HCT116 (cell line): ENCODE results near the gene ATP6V0A1. TPM values are rescaled to one million over a fixed set of nuclear protein-coding genes. Genes with fewer than 3 reads are reported as not detected.

Experiments
- ATAC-seq: fragments of 200-7000 bp; cut with Tn5 transposase; 2 replicates; pipeline ENCODE4 v1.9.1; 2020; ENCODE audit warnings: mild to moderate bottlenecking, moderate library complexity
- BruUV-seq: library from RNA; stranded (reverse); fragments of 400-500 nt; replicated peaks from 2 replicates; lab custom pipeline; 2021; lab: Mats Ljungman, UMichigan
- CTCF ChIA-PET: fragments of 300-600 bp; sonication (Branson Sonifier 250); formaldehyde crosslinking; loops from one replicate; lab custom pipeline; 2021; ENCODE audit warnings: antibody characterized with exemption; lab: Charles Lee
- POLR2A ChIA-PET: fragments of 300-600, 350-600 bp; sonication (Branson Sonifier 250); formaldehyde crosslinking; loops from one replicate; lab custom pipeline; 2021; ENCODE audit warnings: antibody characterized with exemption; lab: Charles Lee
- RAD21 ChIA-PET, 2 experiments: fragments of 300-600 bp; sonication (Branson Sonifier 250); formaldehyde crosslinking; loops; one replicate each; lab custom pipeline; 2023; ENCODE audit warnings: low total read pairs in 2 of 2; ENCODE audit not compliant: uncharacterized antibody in 2 of 2, unreplicated experiment in 2 of 2, low non-redundant PET in 1 of 2; lab: Charles Lee
- DNase-seq: peaks from one replicate; pipeline ENCODE4 v3.0.0-alpha.2; 2010; ENCODE audit warnings: low read depth, low spot score
- H2AFZ ChIP-seq: fragments of 200-600 bp; shearing (Covaris generic), sonication (generic); 2 replicates; pipeline ENCODE4 v1.6.1; 2017; ENCODE audit warnings: low read depth, mixed run types, mixed read lengths, antibody characterized with exemption, low read length; ENCODE audit not compliant: poor library complexity, severe bottlenecking
- H3K27ac ChIP-seq: 2 replicates; pipeline ENCODE4 v1.5.1; 2012; ENCODE audit warnings: low read depth, low read length
- H3K27me3 ChIP-seq: fragments of 200-600 bp; sonication (generic); 2 replicates; pipeline ENCODE4 v1.6.1; 2016; ENCODE audit warnings: mixed run types, low read length, mixed read lengths; ENCODE audit not compliant: insufficient read depth
- H3K36me3 ChIP-seq, 2 experiments: fragments of 200-500 bp in 1 of 2; fragments of 200-600 bp in 1 of 2; sonication (Bioruptor generic) in 1 of 2; sonication (generic) in 1 of 2; 2 replicates each; pipeline versions ENCODE4 v1.5.1 to v1.6.1; 2014 to 2016; ENCODE audit warnings: low read length in 2 of 2, inconsistent platforms in 1 of 2, mixed read lengths in 1 of 2, mixed run types in 1 of 2; ENCODE audit not compliant: insufficient read depth in 2 of 2, control insufficient read depth in 1 of 2
- H3K4me1 ChIP-seq, 2 experiments: fragments of 200-600 bp in 1 of 2; sonication (generic) in 1 of 2; 2 replicates each; pipeline versions ENCODE4 v1.5.1 to v1.6.1; 2012 to 2017; ENCODE audit warnings: low read length in 2 of 2, inconsistent platforms in 1 of 2, mild to moderate bottlenecking in 1 of 2, mixed read lengths in 1 of 2, mixed run types in 1 of 2, moderate library complexity in 1 of 2; ENCODE audit not compliant: insufficient read depth in 2 of 2, control insufficient read depth in 1 of 2
- H3K4me2 ChIP-seq: fragments of 200-600 bp; sonication (generic); 2 replicates; pipeline ENCODE4 v1.6.1; 2017; ENCODE audit warnings: mixed run types, low read length, mixed read lengths
- H3K4me3 ChIP-seq, 2 experiments: fragments of 200-600 bp in 1 of 2; sonication (generic) in 1 of 2; replicated peaks in 1 of 2; 2 replicates each; pipeline ENCODE4 v1.5.1; 2011 to 2016; ENCODE audit warnings: low read length in 2 of 2, control low read depth in 1 of 2, low read depth in 1 of 2, mild to moderate bottlenecking in 1 of 2, mixed read lengths in 1 of 2, mixed run types in 1 of 2
- H3K79me2 ChIP-seq: fragments of 200-600 bp; sonication (generic); 2 replicates; pipeline ENCODE4 v1.6.1; 2017; ENCODE audit warnings: mild to moderate bottlenecking, mixed run types, low read length, moderate library complexity, mixed read lengths; ENCODE audit not compliant: insufficient read depth
- H3K9ac ChIP-seq: fragments of 200-600 bp; sonication (generic); 2 replicates; pipeline ENCODE4 v1.6.1; 2016; ENCODE audit warnings: low read length, mixed read lengths
- H3K9me2 ChIP-seq: fragments of 200-600 bp; sonication (generic), shearing (Covaris generic); 2 replicates; pipeline ENCODE4 v1.6.1; 2017; ENCODE audit warnings: mixed run types, mild to moderate bottlenecking, moderate library complexity; ENCODE audit not compliant: insufficient read depth
- H3K9me3 ChIP-seq, 2 experiments: fragments of 200-500 bp in 1 of 2; fragments of 200-600 bp in 1 of 2; sonication (Bioruptor generic) in 1 of 2; sonication (generic) in 1 of 2; 2 replicates each; pipeline ENCODE4 v1.6.1; 2014 to 2017; ENCODE audit warnings: low read length in 2 of 2, mixed read lengths in 2 of 2, inconsistent platforms in 1 of 2, low read depth in 1 of 2, mild to moderate bottlenecking in 1 of 2, mixed run types in 1 of 2, moderate library complexity in 1 of 2; ENCODE audit not compliant: control insufficient read depth in 1 of 2, insufficient read depth in 1 of 2
- H4K20me1 ChIP-seq: fragments of 200-600 bp; sonication (generic), shearing (Covaris generic); 2 replicates; pipeline ENCODE4 v1.6.1; 2017; ENCODE audit warnings: mixed run types, mild to moderate bottlenecking, moderate library complexity; ENCODE audit not compliant: insufficient read depth
- CEBPB ChIP-seq: IDR thresholded peaks from 2 replicates; pipeline ENCODE4 v1.6.1; 2012; ENCODE audit warnings: low read depth
- EGR1 ChIP-seq: IDR thresholded peaks from 2 replicates; pipeline ENCODE4 v1.6.1; 2012; ENCODE audit warnings: low read depth
- ELF1 ChIP-seq: IDR thresholded peaks from 2 replicates; pipeline ENCODE4 v1.6.1; 2012; ENCODE audit warnings: low read depth, borderline replicate concordance
- EZH2phosphoT487 ChIP-seq: fragments of 200-600 bp; IDR thresholded peaks from 2 replicates; pipeline ENCODE4 v1.6.1; 2018; ENCODE audit warnings: antibody characterized with exemption, borderline replicate concordance
- FOSL1 ChIP-seq: IDR thresholded peaks from 2 replicates; pipeline ENCODE4 v1.6.1; 2012; ENCODE audit warnings: low read depth
- JUND ChIP-seq: IDR thresholded peaks from 2 replicates; pipeline ENCODE4 v1.6.1; 2012
- POLR2A ChIP-seq: IDR thresholded peaks from 2 replicates; pipeline ENCODE4 v1.7.0; 2011; ENCODE audit warnings: borderline replicate concordance; ENCODE audit not compliant: insufficient read depth, insufficient read length; ENCODE audit errors: extremely low read depth
- RAD21 ChIP-seq: IDR thresholded peaks from 2 replicates; pipeline ENCODE4 v1.6.1; 2012; ENCODE audit warnings: low read depth, mild to moderate bottlenecking
- SP1 ChIP-seq: IDR thresholded peaks from 2 replicates; pipeline ENCODE4 v1.6.1; 2012; ENCODE audit warnings: low read depth
- SRF ChIP-seq: IDR thresholded peaks from 2 replicates; pipeline ENCODE4 v1.6.1; 2012; ENCODE audit warnings: low read depth
- YY1 ChIP-seq: IDR thresholded peaks from 2 replicates; pipeline ENCODE4 v1.6.1; 2011; ENCODE audit warnings: low read length, low read depth, moderate library complexity, mild to moderate bottlenecking; ENCODE audit not compliant: insufficient replicate concordance; ENCODE audit errors: extremely low read depth
- ZFX ChIP-seq: fragments of 450-650 bp; IDR thresholded peaks from 2 replicates; pipeline ENCODE4 v1.6.1; 2017
- intact Hi-C: fragments of 100-400 bp; cut with micrococcal nuclease; formaldehyde crosslinking; loops from 2 replicates; pipeline ENCODE4 v1.10.0; 2022
- total RNA-seq: library from RNA; stranded (reverse); gene quantifications from one replicate; pipeline ENCODE4 v1.2.1, GENCODE V29; 2021; ENCODE audit not compliant: unreplicated experiment
- TF ChIP-seq, protein P1 (sequence below), 3 experiments: fragments of 200-600 bp in 1 of 3; sonication (generic) in 1 of 3; IDR thresholded peaks in 2 of 3; conservative IDR thresholded peaks in 1 of 3; 2 replicates each; pipeline ENCODE4 v1.5.1; 2012 to 2017; ENCODE audit warnings: low read depth in 2 of 3, low read length in 2 of 3, antibody characterized with exemption in 1 of 3, borderline replicate concordance in 1 of 3, control low read depth in 1 of 3, mild to moderate bottlenecking in 1 of 3, mixed read lengths in 1 of 3, mixed run types in 1 of 3, moderate library complexity in 1 of 3; ENCODE audit not compliant: insufficient read depth in 1 of 3
- TF ChIP-seq, protein P2 (sequence below): IDR thresholded peaks from 2 replicates; pipeline ENCODE4 v1.6.1; 2012
- TF ChIP-seq, protein P3 (sequence below): IDR thresholded peaks from 2 replicates; pipeline ENCODE4 v1.6.1; 2012; ENCODE audit warnings: low read depth
- TF ChIP-seq, protein P4 (sequence below): IDR thresholded peaks from 2 replicates; pipeline ENCODE4 v1.6.1; 2012

Gene ATP6V0A1
- total RNA-seq, 1 experiment from 2014 or later, result 65.2 TPM

DNA sequence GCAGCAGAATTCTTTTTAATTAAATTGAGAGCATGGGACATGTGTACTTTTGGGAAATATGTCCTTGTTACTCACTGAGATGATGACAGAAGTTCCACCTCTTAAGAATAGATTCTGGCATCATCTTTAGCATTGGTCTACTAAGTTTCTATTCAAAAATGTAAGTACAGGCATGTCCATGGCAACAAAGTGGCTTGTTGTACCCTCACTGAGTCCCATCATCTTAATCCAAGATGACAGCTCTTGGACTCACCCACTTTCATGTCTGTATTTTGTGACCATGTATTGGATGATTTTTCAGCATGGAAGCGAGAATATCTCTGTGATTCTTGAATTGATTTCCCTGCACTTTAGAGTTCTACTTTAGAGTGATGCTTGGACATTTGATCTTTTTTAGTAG is 44.2 kb downstream of the ATP6V0A1 start:
- Histone ChIP-seq H3K27ac (no peak overlapping the region), H3K9ac (no peak overlapping the region), H3K4me3 (no peak overlapping the region), H3K4me1 (peaks cover 0 to 6% of the 10 kb centered on the region in 2 experiments; a peak in 1 of 4 replicates), H3K36me3 (peaks cover 14 to 28% of the 10 kb centered on the region in 2 experiments; a peak in 3 of 4 replicates), H2AFZ (no peak overlapping the region), H3K79me2 (no peaks in the 10 kb centered on the region), H3K9me3 (no peaks in the 10 kb centered on the region), H3K9me2 (no peaks in the 10 kb centered on the region), H4K20me1 (no peaks in the 10 kb centered on the region), H3K4me2 (no peak overlapping the region), H3K27me3 (no peaks in the 10 kb centered on the region)
- DNase-seq (no peak), ATAC-seq (no peak)
- BruUV-seq, result no TSS peak
- ChIA-PET RAD21 (no interaction called here), POLR2A (no interaction called here), CTCF (no interaction called here)
- no peak for TF ChIP-seq EZH2phosphoT487
- TF ChIP-seq, protein P1, sequence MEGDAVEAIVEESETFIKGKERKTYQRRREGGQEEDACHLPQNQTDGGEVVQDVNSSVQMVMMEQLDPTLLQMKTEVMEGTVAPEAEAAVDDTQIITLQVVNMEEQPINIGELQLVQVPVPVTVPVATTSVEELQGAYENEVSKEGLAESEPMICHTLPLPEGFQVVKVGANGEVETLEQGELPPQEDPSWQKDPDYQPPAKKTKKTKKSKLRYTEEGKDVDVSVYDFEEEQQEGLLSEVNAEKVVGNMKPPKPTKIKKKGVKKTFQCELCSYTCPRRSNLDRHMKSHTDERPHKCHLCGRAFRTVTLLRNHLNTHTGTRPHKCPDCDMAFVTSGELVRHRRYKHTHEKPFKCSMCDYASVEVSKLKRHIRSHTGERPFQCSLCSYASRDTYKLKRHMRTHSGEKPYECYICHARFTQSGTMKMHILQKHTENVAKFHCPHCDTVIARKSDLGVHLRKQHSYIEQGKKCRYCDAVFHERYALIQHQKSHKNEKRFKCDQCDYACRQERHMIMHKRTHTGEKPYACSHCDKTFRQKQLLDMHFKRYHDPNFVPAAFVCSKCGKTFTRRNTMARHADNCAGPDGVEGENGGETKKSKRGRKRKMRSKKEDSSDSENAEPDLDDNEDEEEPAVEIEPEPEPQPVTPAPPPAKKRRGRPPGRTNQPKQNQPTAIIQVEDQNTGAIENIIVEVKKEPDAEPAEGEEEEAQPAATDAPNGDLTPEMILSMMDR (IDR thresholded peaks at IDR 0.05 in 2 of 3, conservative IDR thresholded peaks at IDR 0.05 in 1 of 3; ENCODE audit: borderline replicate concordance in 1 of 3, insufficient read depth in 1 of 3, low read depth in 2 of 3, low read length in 2 of 3), result no peak
- no peak for TF ChIP-seq JUND
- TF ChIP-seq, protein P2, sequence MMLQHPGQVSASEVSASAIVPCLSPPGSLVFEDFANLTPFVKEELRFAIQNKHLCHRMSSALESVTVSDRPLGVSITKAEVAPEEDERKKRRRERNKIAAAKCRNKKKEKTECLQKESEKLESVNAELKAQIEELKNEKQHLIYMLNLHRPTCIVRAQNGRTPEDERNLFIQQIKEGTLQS, result no peak
- TF ChIP-seq ELF1, result no peak
- TF ChIP-seq CEBPB, result no peak
- TF ChIP-seq SRF, result no peak
- TF ChIP-seq POLR2A, result no peak
- TF ChIP-seq, protein P3, sequence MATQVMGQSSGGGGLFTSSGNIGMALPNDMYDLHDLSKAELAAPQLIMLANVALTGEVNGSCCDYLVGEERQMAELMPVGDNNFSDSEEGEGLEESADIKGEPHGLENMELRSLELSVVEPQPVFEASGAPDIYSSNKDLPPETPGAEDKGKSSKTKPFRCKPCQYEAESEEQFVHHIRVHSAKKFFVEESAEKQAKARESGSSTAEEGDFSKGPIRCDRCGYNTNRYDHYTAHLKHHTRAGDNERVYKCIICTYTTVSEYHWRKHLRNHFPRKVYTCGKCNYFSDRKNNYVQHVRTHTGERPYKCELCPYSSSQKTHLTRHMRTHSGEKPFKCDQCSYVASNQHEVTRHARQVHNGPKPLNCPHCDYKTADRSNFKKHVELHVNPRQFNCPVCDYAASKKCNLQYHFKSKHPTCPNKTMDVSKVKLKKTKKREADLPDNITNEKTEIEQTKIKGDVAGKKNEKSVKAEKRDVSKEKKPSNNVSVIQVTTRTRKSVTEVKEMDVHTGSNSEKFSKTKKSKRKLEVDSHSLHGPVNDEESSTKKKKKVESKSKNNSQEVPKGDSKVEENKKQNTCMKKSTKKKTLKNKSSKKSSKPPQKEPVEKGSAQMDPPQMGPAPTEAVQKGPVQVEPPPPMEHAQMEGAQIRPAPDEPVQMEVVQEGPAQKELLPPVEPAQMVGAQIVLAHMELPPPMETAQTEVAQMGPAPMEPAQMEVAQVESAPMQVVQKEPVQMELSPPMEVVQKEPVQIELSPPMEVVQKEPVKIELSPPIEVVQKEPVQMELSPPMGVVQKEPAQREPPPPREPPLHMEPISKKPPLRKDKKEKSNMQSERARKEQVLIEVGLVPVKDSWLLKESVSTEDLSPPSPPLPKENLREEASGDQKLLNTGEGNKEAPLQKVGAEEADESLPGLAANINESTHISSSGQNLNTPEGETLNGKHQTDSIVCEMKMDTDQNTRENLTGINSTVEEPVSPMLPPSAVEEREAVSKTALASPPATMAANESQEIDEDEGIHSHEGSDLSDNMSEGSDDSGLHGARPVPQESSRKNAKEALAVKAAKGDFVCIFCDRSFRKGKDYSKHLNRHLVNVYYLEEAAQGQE, result no peak
- TF ChIP-seq RAD21, result no peak
- TF ChIP-seq, protein P4, sequence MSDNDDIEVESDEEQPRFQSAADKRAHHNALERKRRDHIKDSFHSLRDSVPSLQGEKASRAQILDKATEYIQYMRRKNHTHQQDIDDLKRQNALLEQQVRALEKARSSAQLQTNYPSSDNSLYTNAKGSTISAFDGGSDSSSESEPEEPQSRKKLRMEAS, result no peak
- TF ChIP-seq ZFX, result no peak
- TF ChIP-seq EGR1, result no peak
- no peak for TF ChIP-seq SP1
- no peak for TF ChIP-seq FOSL1
- TF ChIP-seq YY1, result no peak
- intact Hi-C loops, result loop anchor here (5.0 kb wide), 1 partner anchor 36 kb away; no protein-coding TSS in a partner anchor
